ENCODE data around the gene RERE.

The RERE gene

DNA sequence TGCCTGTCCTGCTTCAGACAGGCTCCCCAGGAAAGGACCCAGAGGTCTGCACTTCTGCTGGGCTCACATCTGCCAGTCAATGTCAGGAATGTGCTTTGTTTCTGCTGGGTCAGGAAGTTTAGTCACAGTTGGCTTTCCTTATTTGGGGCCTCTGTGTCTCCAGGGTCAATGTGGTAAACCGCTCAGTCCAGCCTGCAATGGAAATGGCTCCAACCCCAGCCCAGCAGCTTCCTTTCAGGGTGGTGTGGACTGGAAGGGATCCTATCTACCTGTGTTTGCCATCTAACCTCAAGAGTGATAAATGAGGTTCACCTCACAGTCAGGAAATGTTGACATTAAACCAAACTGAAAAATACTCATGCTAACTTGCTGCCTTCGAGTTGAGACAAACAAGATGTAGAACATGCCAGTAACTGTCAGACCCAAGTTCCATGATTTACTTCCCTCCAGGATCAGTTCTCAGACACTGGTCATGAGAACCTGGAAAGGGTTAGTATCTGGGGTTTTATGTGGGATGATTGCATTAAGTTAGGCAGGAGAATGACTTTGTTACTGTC is 40.8 kb upstream of the RERE start:
- Histone ChIP-seq H3K9ac (ENCODE audit: low read depth in 1 of 2, low read length in 2 of 2) (no peak overlapping the region), H3K36me3 (ENCODE audit: control insufficient read depth in 2 of 2, insufficient read depth in 2 of 2, low read length in 2 of 2) (peaks cover 46 to 49% of the 10 kb centered on the region in 2 donors), H3K27ac (ENCODE audit: low read depth in 2 of 2, low read length in 2 of 2) (peak overlapping the region in 1 of 2 donors; percentile 5), H3K4me1 (ENCODE audit: control insufficient read depth in 2 of 2, insufficient read depth in 2 of 2, low read length in 2 of 2) (peaks cover 3 to 5% of the 10 kb centered on the region in 2 donors), H3K9me3 (ENCODE audit: control insufficient read depth in 2 of 2, low read length in 2 of 2) (no peaks in the 10 kb centered on the region), H3K4me3 (ENCODE audit: low read length in 2 of 2) (no peak overlapping the region), H3K27me3 (ENCODE audit: control insufficient read depth in 2 of 2, insufficient read depth in 2 of 2, low read length in 2 of 2) (no peaks in the 10 kb centered on the region)

DNA sequence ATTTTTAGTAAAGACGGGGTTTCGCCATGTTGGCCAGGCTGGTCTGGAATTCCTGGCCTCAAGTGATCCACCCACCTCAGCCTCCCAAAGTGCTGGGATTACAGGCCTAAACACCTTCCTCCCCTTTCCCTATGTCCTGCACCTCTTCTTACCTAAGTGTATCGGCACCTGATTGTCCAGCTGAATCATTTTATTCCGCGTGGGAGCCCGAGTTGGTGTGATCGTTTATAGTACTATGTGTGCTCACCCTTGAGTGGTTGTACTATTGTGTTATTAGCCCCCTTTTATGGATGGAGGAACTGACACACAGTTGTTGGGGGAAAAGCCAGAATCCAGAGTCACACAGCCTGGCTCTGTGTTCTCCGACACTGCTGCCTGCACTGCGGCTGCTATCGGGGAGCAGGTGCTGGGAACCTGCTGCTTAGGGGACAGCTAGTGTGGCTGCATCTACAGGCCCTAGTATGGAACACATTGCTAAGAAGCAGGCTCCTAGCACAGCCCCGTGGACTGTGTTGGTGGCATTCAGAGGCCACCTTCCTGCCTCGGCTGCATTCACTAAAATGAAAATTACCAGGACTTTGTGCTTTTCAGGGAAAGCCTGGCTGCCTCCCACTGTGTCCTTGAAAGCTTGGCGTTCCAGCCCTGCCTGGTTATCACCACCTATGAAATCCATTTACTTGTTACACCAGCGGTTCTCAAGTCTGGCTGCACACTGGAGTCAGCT is 39.4 kb upstream of the RERE start:
- H3K9ac ChIP-seq (ENCODE audit: low read depth in 1 of 2, low read length in 2 of 2) = no peak overlapping the region
- H3K4me1 ChIP-seq (ENCODE audit: control insufficient read depth in 2 of 2, insufficient read depth in 2 of 2, low read length in 2 of 2) = peaks cover 3 to 5% of the 10 kb centered on the region in 2 donors
- no peak overlapping the region for H3K27ac ChIP-seq (ENCODE audit: low read depth in 2 of 2, low read length in 2 of 2)
- H3K27me3 ChIP-seq (ENCODE audit: control insufficient read depth in 2 of 2, insufficient read depth in 2 of 2, low read length in 2 of 2) = no peaks in the 10 kb centered on the region
- H3K36me3 ChIP-seq (ENCODE audit: control insufficient read depth in 2 of 2, insufficient read depth in 2 of 2, low read length in 2 of 2) = peaks cover 36 to 37% of the 10 kb centered on the region in 2 donors
- H3K4me3 ChIP-seq (ENCODE audit: low read length in 2 of 2) = no peak overlapping the region
- H3K9me3 ChIP-seq (ENCODE audit: control insufficient read depth in 2 of 2, low read length in 2 of 2) = no peaks in the 10 kb centered on the region

DNA sequence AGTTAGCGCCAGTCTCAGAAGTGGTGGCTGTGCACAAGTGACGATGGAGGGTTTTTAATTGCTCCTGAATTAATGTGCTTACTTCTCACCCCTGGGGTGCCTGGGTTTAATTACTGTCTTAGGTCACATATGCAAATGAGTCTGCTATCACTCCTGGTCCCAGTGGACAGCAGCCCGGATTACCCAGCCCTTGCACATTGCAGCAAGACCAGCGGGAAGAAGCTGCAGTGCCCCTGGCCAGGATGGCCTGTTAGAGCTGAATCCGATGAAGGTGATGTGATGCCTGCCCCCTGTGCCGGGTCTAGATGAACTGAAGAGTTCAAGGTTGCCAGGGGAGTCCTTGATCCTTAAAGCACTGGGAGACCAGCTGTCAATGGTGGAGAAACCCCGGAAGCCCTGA is 36.8 kb upstream of the RERE start:
- Histone ChIP-seq H3K36me3 (ENCODE audit: control insufficient read depth in 2 of 2, insufficient read depth in 2 of 2, low read length in 2 of 2) (peaks cover 16 to 17% of the 10 kb centered on the region in 2 donors), H3K27me3 (ENCODE audit: control insufficient read depth in 2 of 2, insufficient read depth in 2 of 2, low read length in 2 of 2) (no peaks in the 10 kb centered on the region), H3K9me3 (ENCODE audit: control insufficient read depth in 2 of 2, low read length in 2 of 2) (no peaks in the 10 kb centered on the region), H3K4me3 (ENCODE audit: low read length in 2 of 2) (no peak overlapping the region), H3K27ac (ENCODE audit: low read depth in 2 of 2, low read length in 2 of 2) (no peak overlapping the region), H3K4me1 (ENCODE audit: control insufficient read depth in 2 of 2, insufficient read depth in 2 of 2, low read length in 2 of 2) (peaks cover 4 to 5% of the 10 kb centered on the region in 2 donors), H3K9ac (ENCODE audit: low read depth in 1 of 2, low read length in 2 of 2) (no peak overlapping the region)

DNA sequence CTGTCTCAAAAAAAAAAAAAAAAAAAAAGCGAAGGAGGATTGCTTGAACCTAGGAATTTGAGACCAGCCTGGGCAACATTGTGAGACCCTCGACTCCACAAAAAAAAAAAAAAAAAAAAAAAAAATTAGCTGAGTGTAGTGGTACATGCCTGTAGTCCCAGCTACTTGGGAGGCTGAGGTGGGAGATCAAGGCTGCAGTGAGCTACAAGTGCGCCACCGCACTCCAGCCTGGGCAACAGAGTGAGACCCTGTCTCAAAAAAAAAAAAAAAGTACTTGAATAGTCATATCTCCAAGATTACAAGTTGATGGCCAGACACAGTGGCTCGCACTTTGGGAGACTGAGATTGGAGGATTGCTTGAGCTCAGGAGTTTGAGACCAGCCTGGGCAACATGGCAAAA is 33.6 kb upstream of the RERE start:
- Histone ChIP-seq H3K36me3 (ENCODE audit: control insufficient read depth in 2 of 2, insufficient read depth in 2 of 2, low read length in 2 of 2) (no peaks in the 10 kb centered on the region), H3K4me1 (ENCODE audit: control insufficient read depth in 2 of 2, insufficient read depth in 2 of 2, low read length in 2 of 2) (peaks cover 11% of the 10 kb centered on the region in 2 donors), H3K9me3 (ENCODE audit: control insufficient read depth in 2 of 2, low read length in 2 of 2) (no peaks in the 10 kb centered on the region), H3K27me3 (ENCODE audit: control insufficient read depth in 2 of 2, insufficient read depth in 2 of 2, low read length in 2 of 2) (no peaks in the 10 kb centered on the region), H3K27ac (ENCODE audit: low read depth in 2 of 2, low read length in 2 of 2) (no peak overlapping the region), H3K4me3 (ENCODE audit: low read length in 2 of 2) (no peak overlapping the region), H3K9ac (ENCODE audit: low read depth in 1 of 2, low read length in 2 of 2) (no peak overlapping the region)

GRCh38 chr1:8848663-8849386 is 31.4 kb upstream of the RERE start:
- no peaks in the 10 kb centered on the region for H3K36me3 ChIP-seq (ENCODE audit: control insufficient read depth in 2 of 2, insufficient read depth in 2 of 2, low read length in 2 of 2)
- H3K4me3 ChIP-seq (ENCODE audit: low read length in 2 of 2) = peak overlapping the region in 1 of 2 donors; percentile 50
- no peaks in the 10 kb centered on the region for H3K27me3 ChIP-seq (ENCODE audit: control insufficient read depth in 2 of 2, insufficient read depth in 2 of 2, low read length in 2 of 2)
- H3K9me3 ChIP-seq (ENCODE audit: control insufficient read depth in 2 of 2, low read length in 2 of 2) = no peaks in the 10 kb centered on the region
- H3K4me1 ChIP-seq (ENCODE audit: control insufficient read depth in 2 of 2, insufficient read depth in 2 of 2, low read length in 2 of 2) = peaks cover 11 to 14% of the 10 kb centered on the region in 2 donors
- H3K9ac ChIP-seq (ENCODE audit: low read depth in 1 of 2, low read length in 2 of 2) = peak overlapping the region in 1 of 2 donors; percentile 19
- peak overlapping the region; percentile 41 to 63 for H3K27ac ChIP-seq (ENCODE audit: low read depth in 2 of 2, low read length in 2 of 2)

GRCh38 chr1:8847990-8848389 is 30.6 kb upstream of the RERE start:
- no peaks in the 10 kb centered on the region for H3K36me3 ChIP-seq (ENCODE audit: control insufficient read depth in 2 of 2, insufficient read depth in 2 of 2, low read length in 2 of 2)
- no peaks in the 10 kb centered on the region for H3K27me3 ChIP-seq (ENCODE audit: control insufficient read depth in 2 of 2, insufficient read depth in 2 of 2, low read length in 2 of 2)
- H3K4me3 ChIP-seq (ENCODE audit: low read length in 2 of 2) = no peak overlapping the region
- no peaks in the 10 kb centered on the region for H3K9me3 ChIP-seq (ENCODE audit: control insufficient read depth in 2 of 2, low read length in 2 of 2)
- no peak overlapping the region for H3K27ac ChIP-seq (ENCODE audit: low read depth in 2 of 2, low read length in 2 of 2)
- H3K4me1 ChIP-seq (ENCODE audit: control insufficient read depth in 2 of 2, insufficient read depth in 2 of 2, low read length in 2 of 2) = peaks cover 11 to 14% of the 10 kb centered on the region in 2 donors
- H3K9ac ChIP-seq (ENCODE audit: low read depth in 1 of 2, low read length in 2 of 2) = peak overlapping the region in 1 of 2 donors; percentile 12

GRCh38 chr1:8846263-8846662 is 28.8 kb upstream of the RERE start:
- Histone ChIP-seq H3K27me3 (ENCODE audit: control insufficient read depth in 2 of 2, insufficient read depth in 2 of 2, low read length in 2 of 2) (no peaks in the 10 kb centered on the region), H3K36me3 (ENCODE audit: control insufficient read depth in 2 of 2, insufficient read depth in 2 of 2, low read length in 2 of 2) (no peaks in the 10 kb centered on the region), H3K9ac (ENCODE audit: low read depth in 1 of 2, low read length in 2 of 2) (no peak overlapping the region), H3K4me3 (ENCODE audit: low read length in 2 of 2) (no peak overlapping the region), H3K27ac (ENCODE audit: low read depth in 2 of 2, low read length in 2 of 2) (no peak overlapping the region), H3K4me1 (ENCODE audit: control insufficient read depth in 2 of 2, insufficient read depth in 2 of 2, low read length in 2 of 2) (peaks cover 11 to 14% of the 10 kb centered on the region in 2 donors), H3K9me3 (ENCODE audit: control insufficient read depth in 2 of 2, low read length in 2 of 2) (no peaks in the 10 kb centered on the region)

DNA sequence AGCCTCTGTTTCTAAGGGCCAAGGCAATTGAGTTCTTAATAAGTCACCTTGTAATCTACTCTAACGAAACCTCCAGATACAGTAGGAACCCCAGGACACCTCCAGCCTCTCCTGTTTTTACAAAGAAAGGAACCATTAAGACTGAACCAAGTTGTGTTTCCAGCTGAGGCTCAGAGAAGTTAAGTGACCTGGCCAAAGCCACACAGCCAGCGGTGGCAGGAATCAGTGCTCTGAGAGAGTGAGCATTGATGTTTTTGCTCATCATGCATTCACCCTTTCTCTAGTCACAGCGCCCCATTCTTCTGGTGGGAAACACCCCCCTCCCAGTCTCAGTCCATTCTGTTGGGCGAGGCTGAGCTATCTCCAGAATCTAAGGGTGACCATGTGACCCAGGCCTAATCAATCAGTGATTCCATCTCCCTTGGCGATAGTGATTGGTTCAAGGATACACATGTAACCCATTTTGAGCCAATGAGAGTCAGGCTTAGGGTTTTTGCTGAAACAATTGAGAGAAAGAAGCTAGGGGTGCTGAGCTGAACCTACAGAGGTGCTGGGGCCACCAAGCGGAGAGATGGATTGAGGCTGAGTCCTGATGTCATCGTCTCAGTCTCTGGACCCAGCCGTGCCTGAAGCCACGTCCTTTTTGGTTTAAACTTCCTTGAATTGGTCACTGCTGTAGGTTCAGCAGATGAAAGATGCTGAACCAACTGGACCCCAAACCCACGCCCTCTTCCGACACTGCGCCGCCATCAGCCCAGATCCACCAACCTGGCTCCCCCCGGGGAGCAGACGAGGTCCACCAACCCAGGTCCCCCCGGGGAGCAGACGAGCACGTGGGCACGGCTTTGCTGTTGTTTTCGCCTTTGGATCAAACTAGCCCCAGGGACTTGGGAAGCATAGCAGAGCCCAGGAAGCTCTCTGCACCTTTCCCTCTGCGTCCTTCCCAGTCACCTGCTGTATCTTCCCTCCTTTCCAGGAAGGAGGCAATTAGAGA is 28.0 kb upstream of the RERE start:
- H3K9me3 ChIP-seq (ENCODE audit: control insufficient read depth in 2 of 2, low read length in 2 of 2) = no peaks in the 10 kb centered on the region
- no peak overlapping the region for H3K27ac ChIP-seq (ENCODE audit: low read depth in 2 of 2, low read length in 2 of 2)
- H3K27me3 ChIP-seq (ENCODE audit: control insufficient read depth in 2 of 2, insufficient read depth in 2 of 2, low read length in 2 of 2) = no peaks in the 10 kb centered on the region
- no peak overlapping the region for H3K4me3 ChIP-seq (ENCODE audit: low read length in 2 of 2)
- H3K4me1 ChIP-seq (ENCODE audit: control insufficient read depth in 2 of 2, insufficient read depth in 2 of 2, low read length in 2 of 2) = peaks cover 11 to 14% of the 10 kb centered on the region in 2 donors
- no peak overlapping the region for H3K9ac ChIP-seq (ENCODE audit: low read depth in 1 of 2, low read length in 2 of 2)
- no peaks in the 10 kb centered on the region for H3K36me3 ChIP-seq (ENCODE audit: control insufficient read depth in 2 of 2, insufficient read depth in 2 of 2, low read length in 2 of 2)

- H3K36me3 ChIP-seq (ENCODE audit: control insufficient read depth in 2 of 2, insufficient read depth in 2 of 2, low read length in 2 of 2) = no peaks in the 10 kb centered on the region
- peaks cover 11 to 14% of the 10 kb centered on the region in 2 donors for H3K4me1 ChIP-seq (ENCODE audit: control insufficient read depth in 2 of 2, insufficient read depth in 2 of 2, low read length in 2 of 2)
- no peaks in the 10 kb centered on the region for H3K9me3 ChIP-seq (ENCODE audit: control insufficient read depth in 2 of 2, low read length in 2 of 2)
- no peak overlapping the region for H3K27ac ChIP-seq (ENCODE audit: low read depth in 2 of 2, low read length in 2 of 2)
- H3K9ac ChIP-seq (ENCODE audit: low read depth in 1 of 2, low read length in 2 of 2) = no peak overlapping the region
- H3K4me3 ChIP-seq (ENCODE audit: low read length in 2 of 2) = no peak overlapping the region
- H3K27me3 ChIP-seq (ENCODE audit: control insufficient read depth in 2 of 2, insufficient read depth in 2 of 2, low read length in 2 of 2) = no peaks in the 10 kb centered on the region
These were observed 27.1 kb upstream of the RERE start for GRCh38 chr1:8844501-8845006.
